H9 (cell line): Measurements from ENCODE around the gene ZNF892. TPM values are rescaled to one million over a fixed set of nuclear protein-coding genes. Genes with fewer than 3 reads are reported as not detected.
"Not testable (repeated sequence)": the region's sequence is repeated elsewhere in the genome, so short reads cannot be mapped to it uniquely, and the experiment has no call there.

ENCODE experiments used
- DNase-seq: peaks from one replicate; pipeline ENCODE4 v3.0.0-alpha.2; 2017
- H2AFZ ChIP-seq: one replicate; pipeline ENCODE4 v1.6.1; 2013; ENCODE audit warnings: mild to moderate bottlenecking, low read length, control low read depth, moderate library complexity
- H2AK5ac ChIP-seq: 2 replicates; pipeline ENCODE4 v1.6.1; 2013; ENCODE audit warnings: low read length, control low read depth, mixed read lengths; ENCODE audit not compliant: insufficient read length
- H2BK120ac ChIP-seq: one replicate; pipeline ENCODE4 v1.6.1; 2013; ENCODE audit warnings: low read depth, mild to moderate bottlenecking, low read length, control low read depth, inconsistent platforms; ENCODE audit not compliant: poor library complexity, severe bottlenecking
- H2BK12ac ChIP-seq: 2 replicates; pipeline ENCODE4 v1.6.1; 2013; ENCODE audit warnings: low read length, control low read depth, mixed read lengths, low read depth; ENCODE audit not compliant: insufficient read length
- H2BK15ac ChIP-seq: 2 replicates; pipeline ENCODE4 v1.6.1; 2013; ENCODE audit warnings: low read depth, low read length, control low read depth
- H2BK20ac ChIP-seq: one replicate; pipeline ENCODE4 v1.6.1; 2013; ENCODE audit warnings: low read depth, mild to moderate bottlenecking, low read length, control low read depth, inconsistent platforms; ENCODE audit not compliant: poor library complexity, severe bottlenecking
- H2BK5ac ChIP-seq: 2 replicates; pipeline ENCODE4 v1.6.1; 2013; ENCODE audit warnings: low read length, control low read depth, mixed read lengths; ENCODE audit not compliant: insufficient read length
- H3K14ac ChIP-seq: 2 replicates; pipeline ENCODE4 v1.6.1; 2013; ENCODE audit warnings: low read length, control low read depth; ENCODE audit not compliant: insufficient read depth
- H3K18ac ChIP-seq: 2 replicates; pipeline ENCODE4 v1.6.1; 2013; ENCODE audit warnings: low read depth, mild to moderate bottlenecking, mixed read lengths, low read length, control low read depth; ENCODE audit not compliant: insufficient read length
- H3K23ac ChIP-seq: 2 replicates; pipeline ENCODE4 v1.6.1; 2013; ENCODE audit warnings: low read length, control low read depth, mixed read lengths, low read depth; ENCODE audit not compliant: insufficient read length
- H3K23me2 ChIP-seq: 2 replicates; pipeline ENCODE4 v1.6.1; 2013; ENCODE audit warnings: low read depth, mild to moderate bottlenecking, mixed read lengths, low read length, control low read depth; ENCODE audit not compliant: insufficient read length, poor library complexity, severe bottlenecking
- H3K27ac ChIP-seq: 2 replicates; pipeline ENCODE4 v1.5.1; 2013; ENCODE audit warnings: low read length, control low read depth, mixed read lengths, low read depth; ENCODE audit not compliant: insufficient read length
- H3K27me3 ChIP-seq: 2 replicates; pipeline ENCODE4 v1.6.1; 2013; ENCODE audit warnings: low read length, control low read depth, inconsistent platforms; ENCODE audit not compliant: insufficient read depth
- H3K4ac ChIP-seq: 2 replicates; pipeline ENCODE4 v1.6.1; 2013; ENCODE audit warnings: low read depth, mild to moderate bottlenecking, control low read depth, inconsistent platforms, low read length, moderate library complexity
- H3K4me1 ChIP-seq: 2 replicates; pipeline ENCODE4 v1.6.1; 2013; ENCODE audit warnings: low read length, control low read depth, inconsistent platforms; ENCODE audit not compliant: insufficient read depth
- H3K4me2 ChIP-seq: 2 replicates; pipeline ENCODE4 v1.6.1; 2013; ENCODE audit warnings: low read length, control low read depth, mixed read lengths; ENCODE audit not compliant: insufficient read length, insufficient read depth
- H3K56ac ChIP-seq: 2 replicates; pipeline ENCODE4 v1.6.1; 2013; ENCODE audit warnings: low read depth, mild to moderate bottlenecking, mixed read lengths, low read length, control low read depth; ENCODE audit not compliant: insufficient read length
- H3K79me1 ChIP-seq: 2 replicates; pipeline ENCODE4 v1.6.1; 2013; ENCODE audit warnings: low read depth, mild to moderate bottlenecking, moderate library complexity, low read length, control low read depth, inconsistent platforms; ENCODE audit not compliant: insufficient read depth, poor library complexity, severe bottlenecking
- H3K79me2 ChIP-seq: 2 replicates; pipeline ENCODE4 v1.6.1; 2013; ENCODE audit warnings: low read length, control low read depth, inconsistent platforms; ENCODE audit not compliant: insufficient read depth
- H3K9ac ChIP-seq: 2 replicates; pipeline ENCODE4 v1.6.1; 2013; ENCODE audit warnings: low read length, control low read depth, mixed read lengths; ENCODE audit not compliant: insufficient read length; ENCODE audit errors: extremely low read depth
- H3K9me3 ChIP-seq: one replicate; pipeline ENCODE4 v1.6.1; 2013; ENCODE audit warnings: low read depth, low read length, inconsistent platforms; ENCODE audit not compliant: control insufficient read depth
- H3T11ph ChIP-seq: one replicate; pipeline ENCODE4 v1.6.1; 2013; ENCODE audit warnings: mild to moderate bottlenecking, low read length, control low read depth, inconsistent platforms
- H4K20me1 ChIP-seq: one replicate; pipeline ENCODE4 v1.6.1; 2013; ENCODE audit not compliant: control insufficient read depth, insufficient read length, insufficient read depth
- H4K5ac ChIP-seq: 2 replicates; pipeline ENCODE4 v1.6.1; 2013; ENCODE audit warnings: low read depth, mild to moderate bottlenecking, mixed read lengths, low read length, control low read depth; ENCODE audit not compliant: insufficient read length
- H4K8ac ChIP-seq: replicated peaks from 2 replicates; pipeline ENCODE4 v1.6.1; 2013; ENCODE audit warnings: low read length, control low read depth, mixed read lengths, low read depth; ENCODE audit not compliant: insufficient read length
- H4K91ac ChIP-seq: 2 replicates; pipeline ENCODE4 v1.6.1; 2013; ENCODE audit warnings: low read depth, mild to moderate bottlenecking, moderate library complexity, mixed read lengths, low read length, control low read depth; ENCODE audit not compliant: insufficient read length
- H3K27ac Mint-ChIP-seq, 3 experiments: 2 replicates in 2 of 3; 3 replicates in 1 of 3; pipeline ENCODE4 v1.8.0; 2020 to 2021; ENCODE audit warnings: mixed read lengths in 3 of 3, mild to moderate bottlenecking in 1 of 3, moderate library complexity in 1 of 3
- H3K27me3 Mint-ChIP-seq: 2 replicates; pipeline ENCODE4 v1.8.0; 2021; ENCODE audit warnings: low read depth, mild to moderate bottlenecking, moderate library complexity, mixed read lengths
- H3K36me3 Mint-ChIP-seq, 3 experiments: 2 replicates in 2 of 3; 3 replicates in 1 of 3; pipeline ENCODE4 v1.8.0; 2020 to 2021; ENCODE audit warnings: low read depth in 3 of 3, mixed read lengths in 3 of 3; ENCODE audit not compliant: insufficient read depth in 1 of 3
- H3K4me1 Mint-ChIP-seq, 2 experiments: 2 replicates each; pipeline ENCODE4 v1.8.0; 2020; ENCODE audit warnings: mixed read lengths in 2 of 2
- H3K4me3 Mint-ChIP-seq, 2 experiments: 2 replicates in 1 of 2; 3 replicates in 1 of 2; pipeline ENCODE4 v1.8.0; 2020 to 2021; ENCODE audit warnings: mild to moderate bottlenecking in 2 of 2, mixed read lengths in 2 of 2, moderate library complexity in 1 of 2
- H3K9me3 Mint-ChIP-seq, 2 experiments: 2 replicates in 1 of 2; 3 replicates in 1 of 2; pipeline ENCODE4 v1.8.0; 2020; ENCODE audit warnings: mild to moderate bottlenecking in 2 of 2, mixed read lengths in 2 of 2, moderate library complexity in 1 of 2
- CTCF ChIP-seq: fragments of 200-600 bp; sonication (generic); conservative IDR thresholded peaks from 3 replicates; pipeline ENCODE4 v1.8.0; 2021; ENCODE audit warnings: antibody characterized with exemption, mild to moderate bottlenecking
- WGBS: extraction: QIAGEN DNeasy Blood & Tissue Kit; methylation state at CpG from one replicate; pipeline ENCODE4 v1.1.7; 2013; ENCODE audit warnings: missing lambda C conversion rate, low lambda C conversion rate, mixed read lengths; ENCODE audit not compliant: insufficient read length; ENCODE audit errors: extremely low coverage; 5-methylcytosine and 5-hydroxymethylcytosine counted together
- total RNA-seq: library from RNA; stranded (reverse); gene quantifications from 2 replicates; pipeline ENCODE4 v1.2.1, GENCODE V29; 2021

The ZNF892 gene
- total RNA-seq, 1 experiment from 2014 or later: 13.2 TPM

GRCh38 chr2:95240556-95240955, 33.2 kb downstream of the ZNF892 start:
- Histone ChIP-seq H2AK5ac (no peak overlapping the region), H2BK15ac (no peak overlapping the region), H2BK5ac (no peak overlapping the region), H3K56ac (no peak overlapping the region), H3K9ac (no peak overlapping the region), H3T11ph (no peak overlapping the region), H3K27ac (no peak overlapping the region), H3K27me3 (no peaks in the 10 kb centered on the region), H3K4me1 (no peaks in the 10 kb centered on the region), H3K4ac (no peak overlapping the region), H4K20me1 (no peaks in the 10 kb centered on the region), H2BK20ac (no peak overlapping the region), H2AFZ (no peak overlapping the region), H3K23ac (no peak overlapping the region), H4K8ac (no peak overlapping the region), H3K18ac (no peak overlapping the region), H2BK120ac (no peak overlapping the region), H3K9me3 (peaks cover 15% of the 10 kb centered on the region), H3K4me2 (no peak overlapping the region), H4K5ac (no peak overlapping the region), H3K23me2 (no peaks in the 10 kb centered on the region), H2BK12ac (no peak overlapping the region), H3K79me1 (no peaks in the 10 kb centered on the region), H3K79me2 (no peaks in the 10 kb centered on the region), H3K14ac (no peak overlapping the region), H4K91ac (no peak overlapping the region)
- H3K36me3 Mint-ChIP-seq: peaks cover 21 to 27% (median 21%) of the 10 kb centered on the region in 3 experiments; a peak in 6 of 7 replicates
- TF ChIP-seq CTCF: no peak
- H3K9me3 Mint-ChIP-seq: peaks cover 74 to 75% of the 10 kb centered on the region in 2 experiments
- WGBS: no CpG with 5 or more reads among the region's 5 CpGs
- no peak for DNase-seq
- no peak overlapping the region for H3K27ac Mint-ChIP-seq
- peaks cover 20% of the 10 kb centered on the region for H3K27me3 Mint-ChIP-seq
- no peak overlapping the region for H3K4me3 Mint-ChIP-seq
- no peaks in the 10 kb centered on the region for H3K4me1 Mint-ChIP-seq

- not testable (repeated sequence) for H3K4me1 Mint-ChIP-seq, H3K23ac ChIP-seq, H2BK5ac ChIP-seq, H3K4me1 ChIP-seq, H3K27me3 ChIP-seq, H3K18ac ChIP-seq, H2AFZ ChIP-seq, H3T11ph ChIP-seq, H2BK12ac ChIP-seq, H2AK5ac ChIP-seq, H2BK20ac ChIP-seq, H3K27ac ChIP-seq, H4K5ac ChIP-seq, DNase-seq, H3K79me1 ChIP-seq, H3K79me2 ChIP-seq, H2BK120ac ChIP-seq, H3K4me2 ChIP-seq, H2BK15ac ChIP-seq, H3K23me2 ChIP-seq, H4K91ac ChIP-seq, H3K27ac Mint-ChIP-seq, H4K8ac ChIP-seq, H3K14ac ChIP-seq, H3K56ac ChIP-seq, H3K9ac ChIP-seq, H4K20me1 ChIP-seq, H3K4me3 Mint-ChIP-seq, H3K4ac ChIP-seq
- Mint-ChIP-seq H3K9me3 (peaks cover 75 to 76% of the 10 kb centered on the region in 2 experiments), H3K36me3 (peaks cover 21 to 30% (median 21%) of the 10 kb centered on the region in 3 experiments; a peak in 6 of 7 replicates), H3K27me3 (peaks cover 27% of the 10 kb centered on the region)
- peaks cover 15% of the 10 kb centered on the region for H3K9me3 ChIP-seq
- no CpG with 5 or more reads among the region's 1 CpG for WGBS
Measured at GRCh38 chr2:95242084-95242483, 34.8 kb downstream of the ZNF892 start.
